H54 (cell line): ENCODE results near the gene FRAS1.
"Not testable (repeated sequence)": the region's sequence is repeated elsewhere in the genome, so short reads cannot be mapped to it uniquely, and the experiment has no call there.

ENCODE experiments used
- DNase-seq: peaks from one replicate; pipeline ENCODE4 v3.0.0; 2011; ENCODE audit warnings: low spot score, mixed read lengths; ENCODE audit not compliant: insufficient read length
- FAIRE-seq: peaks from 3 replicates; lab custom pipeline; 2011; peaks lifted over from hg19 to GRCh38; lab: Jason Lieb, UNC
- POLR2A ChIP-seq: IDR thresholded peaks from 2 replicates; pipeline ENCODE4 v1.6.1; 2011; ENCODE audit warnings: low read depth, mild to moderate bottlenecking, low read length

Gene FRAS1

GRCh38 chr4:78057135-78057599 is at the start of gene FRAS1:
FRAS1 (plus strand) TSS chr4:78057323; CDS start chr4:78058010, 687 bp downstream.
- DNase-seq = no peak
- TF ChIP-seq POLR2A = no peak

GRCh38 chr4:78011003-78011402 is 46.1 kb upstream of the FRAS1 start:
- not testable (repeated sequence) for DNase-seq, FAIRE-seq

More at GRCh38 chr4:78057135-78057599, at the start of gene FRAS1:
- FAIRE-seq = no peak

- no peak for FAIRE-seq
- no peak for TF ChIP-seq POLR2A
- no peak for DNase-seq
These were observed 41.9 kb upstream of the FRAS1 start for GRCh38 chr4:78014889-78015886.

- DNase-seq (no peak), FAIRE-seq (no peak)
- TF ChIP-seq POLR2A = no peak
These were observed 38.7 kb upstream of the FRAS1 start for GRCh38 chr4:78018271-78019049.

GRCh38 chr4:78019414-78019813 is 37.7 kb upstream of the FRAS1 start:
- DNase-seq (no peak), FAIRE-seq (no peak)
- no peak for TF ChIP-seq POLR2A

- DNase-seq = no peak
- no peak for FAIRE-seq
- no peak for TF ChIP-seq POLR2A
These were observed 36.4 kb upstream of the FRAS1 start for GRCh38 chr4:78020677-78021076.

GRCh38 chr4:78022517-78022916 is 34.6 kb upstream of the FRAS1 start:
- TF ChIP-seq POLR2A = no peak
- no peak for FAIRE-seq
- no peak for DNase-seq

- FAIRE-seq (no peak), DNase-seq (no peak)
- no peak for TF ChIP-seq POLR2A
These were observed 33.0 kb upstream of the FRAS1 start for GRCh38 chr4:78024085-78024484.

GRCh38 chr4:78024576-78025091 is 32.5 kb upstream of the FRAS1 start:
- no peak for TF ChIP-seq POLR2A
- DNase-seq (no peak), FAIRE-seq (no peak)

GRCh38 chr4:78031417-78031950 is 25.6 kb upstream of the FRAS1 start:
- DNase-seq = no peak
- no peak for FAIRE-seq
- TF ChIP-seq POLR2A = no peak

- FAIRE-seq (no peak), DNase-seq (no peak)
- no peak for TF ChIP-seq POLR2A
These were observed 24.7 kb upstream of the FRAS1 start for GRCh38 chr4:78032446-78032845.

- FAIRE-seq (no peak), DNase-seq (no peak)
- TF ChIP-seq POLR2A = no peak
These were observed 24.2 kb upstream of the FRAS1 start for GRCh38 chr4:78032929-78033328.

- no peak for TF ChIP-seq POLR2A
- DNase-seq (no peak), FAIRE-seq (no peak)
These were observed 23.3 kb upstream of the FRAS1 start for GRCh38 chr4:78033861-78034260.
